ENCODE measurements around the gene RNF214. TPM values are rescaled to one million over a fixed set of nuclear protein-coding genes. Genes with fewer than 3 reads are reported as not detected.

The RNF214 gene
- total and polyA plus RNA-seq, 10 of the 15 experiments (the other 5 are each of a cell fraction or from before 2014, with no cell fraction given): 4.8 to 16.8 (median 10.5) TPM

GRCh38 chr11:117239295-117239694, 6.8 kb downstream of the RNF214 start:
- TF ChIP-seq BCLAF1 (IDR thresholded peaks at IDR 0.05): no peak
- TF ChIP-seq BCL11A (IDR thresholded peaks at IDR 0.05; ENCODE audit: low read depth, low read length): no peak
- Histone ChIP-seq H3K27ac (ENCODE audit: control insufficient read depth, insufficient read depth) (no peak overlapping the region), H2AFZ (ENCODE audit: control insufficient read depth, low read depth, low read length) (no peak overlapping the region), H3K79me2 (ENCODE audit: control insufficient read depth, insufficient read depth, low read length) (no peaks in the 10 kb centered on the region), H4K20me1 (ENCODE audit: control insufficient read depth, insufficient read depth) (no peaks in the 10 kb centered on the region), H3K36me3 (ENCODE audit: control insufficient read depth in 2 of 2, insufficient read depth in 2 of 2, low read length in 1 of 2) (no peaks in the 10 kb centered on the region; a peak in 2 of 4 replicates), H3K9ac (ENCODE audit: control insufficient read depth, insufficient read depth, low read length) (no peak overlapping the region), H3K4me3 (no peak overlapping the region), H3K4me2 (ENCODE audit: control insufficient read depth, insufficient read depth) (no peak overlapping the region), H3K4me1 (ENCODE audit: control insufficient read depth, insufficient read depth, low read length) (peaks cover 3% of the 10 kb centered on the region; the same call in 1 of the 2 replicates), H3K9me3 (replicated peaks; ENCODE audit: control insufficient read depth, insufficient read depth, low read length) (no peaks in the 10 kb centered on the region), H3K27me3 (replicated peaks in 1 of 2; ENCODE audit: control insufficient read depth in 2 of 2, insufficient read depth in 2 of 2, low read length in 1 of 2) (no peaks in the 10 kb centered on the region)
- no TSS peak for BruUV-seq (replicated peaks)
- FAIRE-seq (no peak), ATAC-seq (no peak), DNase-seq (ENCODE audit: low read depth, low spot score) (no peak)
- WGBS (ENCODE audit: insufficient coverage, insufficient replicate concordance, low lambda C conversion rate, missing lambda C conversion rate): 91% methylated on average over 6 of the region's 6 CpGs
- POLR2A ChIA-PET: no interaction called here
- CTCF ChIA-PET: no interaction called here
- intact Hi-C loops (cut with micrococcal nuclease; ENCODE audit: unreplicated experiment): no loop called here
- RAD21 ChIA-PET (ENCODE audit: unreplicated experiment): no interaction called here
- SMC1A ChIA-PET (ENCODE audit: uncharacterized antibody, unreplicated experiment): no interaction called here
- in situ Hi-C loops (cut with MboI): no loop called here

GRCh38 chr11:117248341-117248740, 15.9 kb downstream of the RNF214 start:
- H3K4me3 ChIP-seq: no peak overlapping the region
- ChIA-PET SMC1A (ENCODE audit: uncharacterized antibody, unreplicated experiment) (interaction anchor here (0.6 kb wide), 1 partner anchor 394 kb away, joined by 4 read pairs; no protein-coding TSS in a partner anchor), POLR2A (no interaction called here), CTCF (interaction anchor here (1.3 kb wide), 1 partner anchor 18 kb away, joined by 5 read pairs; no protein-coding TSS in a partner anchor), RAD21 (ENCODE audit: unreplicated experiment) (no interaction called here)
- no TSS peak for BruUV-seq (replicated peaks)
- H3K9ac ChIP-seq (ENCODE audit: control insufficient read depth, insufficient read depth, low read length): no peak overlapping the region
- H3K27ac ChIP-seq (ENCODE audit: control insufficient read depth, insufficient read depth): no peak overlapping the region
- in situ Hi-C loops (cut with MboI) (no loop called here), intact Hi-C loops (cut with micrococcal nuclease; ENCODE audit: unreplicated experiment) (no loop called here)
- FAIRE-seq: no peak
- H3K4me1 ChIP-seq (ENCODE audit: control insufficient read depth, insufficient read depth, low read length): no peaks in the 10 kb centered on the region
- H3K9me3 ChIP-seq (replicated peaks; ENCODE audit: control insufficient read depth, insufficient read depth, low read length): no peaks in the 10 kb centered on the region
- no peaks in the 10 kb centered on the region for H3K27me3 ChIP-seq (replicated peaks in 1 of 2; ENCODE audit: control insufficient read depth in 2 of 2, insufficient read depth in 2 of 2, low read length in 1 of 2)
- no peak for DNase-seq (ENCODE audit: low read depth, low spot score)
- H4K20me1 ChIP-seq (ENCODE audit: control insufficient read depth, insufficient read depth): no peaks in the 10 kb centered on the region
- TF ChIP-seq TAF1 (IDR thresholded peaks at IDR 0.05; ENCODE audit: borderline replicate concordance, low read depth, low read length) (no peak), E2F4 (IDR thresholded peaks at IDR 0.05; ENCODE audit: low read depth, low read length) (no peak), SMARCA5 (IDR thresholded peaks at IDR 0.05) (no peak), ZNF24 (IDR thresholded peaks at IDR 0.05) (no peak), JUND (IDR thresholded peaks at IDR 0.05; ENCODE audit: low read depth, low read length) (no peak), RB1 (IDR thresholded peaks at IDR 0.05; ENCODE audit: borderline replicate concordance) (no peak), ZNF274 (IDR thresholded peaks at IDR 0.05; ENCODE audit: insufficient read depth, insufficient read length) (no peak)
- no peak for ATAC-seq
- peaks cover 0 to 3% of the 10 kb centered on the region in 2 experiments; a peak in 2 of 4 replicates for H3K36me3 ChIP-seq (ENCODE audit: control insufficient read depth in 2 of 2, insufficient read depth in 2 of 2, low read length in 1 of 2)
- WGBS (ENCODE audit: insufficient coverage, insufficient replicate concordance, low lambda C conversion rate, missing lambda C conversion rate): 98% methylated on average over 4 of the region's 4 CpGs
- H3K79me2 ChIP-seq (ENCODE audit: control insufficient read depth, insufficient read depth, low read length): no peaks in the 10 kb centered on the region
- H2AFZ ChIP-seq (ENCODE audit: control insufficient read depth, low read depth, low read length): no peak overlapping the region
- H3K4me2 ChIP-seq (ENCODE audit: control insufficient read depth, insufficient read depth): no peak overlapping the region
